Fibroblast of villous mesenchyme (primary cell): Measurements from ENCODE around the gene ZDHHC7. TPM values are rescaled to one million over a fixed set of nuclear protein-coding genes. Genes with fewer than 3 reads are reported as not detected.
A peak's percentile ranks its signal among the peaks of the same experiment; 100 is the strongest.

Experiments
- DNase-seq: peaks from one replicate; pipeline ENCODE4 v3.0.0-alpha.2; 2010; ENCODE audit warnings: low read depth
- H3K4me3 ChIP-seq: 2 replicates; pipeline ENCODE4 v1.5.1; 2011; ENCODE audit warnings: low read depth, mild to moderate bottlenecking, low read length
- total RNA-seq: library from RNA; depleted of rRNA; stranded (reverse); fragments of >200 nt; gene quantifications from 2 replicates; pipeline ENCODE4 v1.2.3, GENCODE V29; 2012
- TF ChIP-seq, protein P1 (sequence below): IDR thresholded peaks from 2 replicates; pipeline ENCODE4 v1.5.1; 2012; ENCODE audit warnings: low read depth, mild to moderate bottlenecking, low read length; ENCODE audit not compliant: insufficient read depth

The ZDHHC7 gene
- 109 and 164 TPM in 2 replicates for total RNA-seq

- TF ChIP-seq, protein P1, sequence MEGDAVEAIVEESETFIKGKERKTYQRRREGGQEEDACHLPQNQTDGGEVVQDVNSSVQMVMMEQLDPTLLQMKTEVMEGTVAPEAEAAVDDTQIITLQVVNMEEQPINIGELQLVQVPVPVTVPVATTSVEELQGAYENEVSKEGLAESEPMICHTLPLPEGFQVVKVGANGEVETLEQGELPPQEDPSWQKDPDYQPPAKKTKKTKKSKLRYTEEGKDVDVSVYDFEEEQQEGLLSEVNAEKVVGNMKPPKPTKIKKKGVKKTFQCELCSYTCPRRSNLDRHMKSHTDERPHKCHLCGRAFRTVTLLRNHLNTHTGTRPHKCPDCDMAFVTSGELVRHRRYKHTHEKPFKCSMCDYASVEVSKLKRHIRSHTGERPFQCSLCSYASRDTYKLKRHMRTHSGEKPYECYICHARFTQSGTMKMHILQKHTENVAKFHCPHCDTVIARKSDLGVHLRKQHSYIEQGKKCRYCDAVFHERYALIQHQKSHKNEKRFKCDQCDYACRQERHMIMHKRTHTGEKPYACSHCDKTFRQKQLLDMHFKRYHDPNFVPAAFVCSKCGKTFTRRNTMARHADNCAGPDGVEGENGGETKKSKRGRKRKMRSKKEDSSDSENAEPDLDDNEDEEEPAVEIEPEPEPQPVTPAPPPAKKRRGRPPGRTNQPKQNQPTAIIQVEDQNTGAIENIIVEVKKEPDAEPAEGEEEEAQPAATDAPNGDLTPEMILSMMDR: no peak
- H3K4me3 ChIP-seq: peak within 1 kb of the TSS; percentile 96
- peak; percentile 87 for DNase-seq
Observed at GRCh38 chr16:85010931-85011845, at the start of gene ZDHHC7. ZDHHC7 (minus strand) TSS chr16:85011535; CDS start chr16:84990618, 20,917 bp downstream.

- TF ChIP-seq, protein P1: no peak
- H3K4me3 ChIP-seq: no peak overlapping the region
- no peak for DNase-seq
Observed at GRCh38 chr16:85058909-85059308, 47.6 kb upstream of the ZDHHC7 start.

DNA sequence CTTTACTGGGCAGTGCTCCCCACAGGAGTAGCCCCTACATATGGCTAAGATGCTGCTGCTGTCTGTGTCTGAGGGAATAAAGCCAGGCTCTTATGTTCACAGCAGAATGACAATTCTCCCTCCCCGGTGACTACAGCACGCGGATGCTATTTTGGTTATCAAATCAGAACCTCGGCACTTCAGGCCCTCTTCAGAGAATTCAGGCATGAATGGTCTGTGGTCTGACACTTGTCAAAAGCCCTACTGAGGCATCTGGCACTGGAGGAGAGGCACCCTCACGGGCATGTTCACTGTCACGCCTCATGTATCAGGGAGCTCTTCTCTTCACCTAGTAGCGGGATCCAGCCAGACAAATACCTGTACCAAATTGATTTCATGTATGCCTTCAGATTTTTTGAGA, 46.6 kb upstream of the ZDHHC7 start:
- TF ChIP-seq, protein P1: no peak
- no peak overlapping the region for H3K4me3 ChIP-seq
- no peak for DNase-seq

- no peak for DNase-seq
- TF ChIP-seq, protein P1: peak; percentile 25
- no peak overlapping the region for H3K4me3 ChIP-seq
Observed at GRCh38 chr16:85057212-85057889, 46.0 kb upstream of the ZDHHC7 start.

DNA sequence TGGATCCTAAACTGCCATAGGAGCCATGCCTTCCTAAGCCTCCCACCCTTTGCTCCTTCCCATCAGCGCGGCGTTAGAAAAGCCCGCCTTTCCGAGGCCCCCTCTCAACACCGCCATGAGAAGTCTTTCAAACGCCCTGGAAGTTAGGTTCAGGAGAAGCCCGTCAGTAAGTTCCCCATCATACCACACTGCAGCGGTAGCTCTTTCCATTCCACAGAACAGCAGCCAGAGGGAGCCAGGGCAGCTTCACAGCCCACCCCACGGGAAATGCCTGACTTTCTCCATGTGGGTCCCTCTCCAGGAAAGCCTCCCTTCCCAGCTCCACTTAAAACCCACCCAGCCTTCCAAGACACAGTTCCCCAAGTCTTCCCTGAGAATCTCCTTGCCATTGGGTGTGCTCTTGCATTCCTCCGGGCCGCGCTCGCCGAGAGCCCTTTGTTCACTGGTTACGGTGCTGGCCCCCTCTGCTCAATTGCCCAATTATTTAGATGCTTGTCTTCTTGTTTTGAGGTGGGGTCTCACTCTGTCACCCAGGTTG, 44.9 kb upstream of the ZDHHC7 start:
- peak; percentile 42 for DNase-seq
- H3K4me3 ChIP-seq: no peak overlapping the region
- TF ChIP-seq, protein P1: peak; percentile 63

GRCh38 chr16:85055493-85056210, 44.3 kb upstream of the ZDHHC7 start:
- H3K4me3 ChIP-seq: peak overlapping the region; percentile 33
- DNase-seq: peak; percentile 87
- TF ChIP-seq, protein P1: no peak
